Suppressor macrophage treated with lipopolysaccharide for 1 hour (primary cell): ENCODE data around the gene DENND4A.

Source experiments
- DNase-seq, 3 donors: peaks; one replicate each; pipeline ENCODE4 v3.0.0-alpha.2; 2020 to 2022

The DENND4A gene

DNA sequence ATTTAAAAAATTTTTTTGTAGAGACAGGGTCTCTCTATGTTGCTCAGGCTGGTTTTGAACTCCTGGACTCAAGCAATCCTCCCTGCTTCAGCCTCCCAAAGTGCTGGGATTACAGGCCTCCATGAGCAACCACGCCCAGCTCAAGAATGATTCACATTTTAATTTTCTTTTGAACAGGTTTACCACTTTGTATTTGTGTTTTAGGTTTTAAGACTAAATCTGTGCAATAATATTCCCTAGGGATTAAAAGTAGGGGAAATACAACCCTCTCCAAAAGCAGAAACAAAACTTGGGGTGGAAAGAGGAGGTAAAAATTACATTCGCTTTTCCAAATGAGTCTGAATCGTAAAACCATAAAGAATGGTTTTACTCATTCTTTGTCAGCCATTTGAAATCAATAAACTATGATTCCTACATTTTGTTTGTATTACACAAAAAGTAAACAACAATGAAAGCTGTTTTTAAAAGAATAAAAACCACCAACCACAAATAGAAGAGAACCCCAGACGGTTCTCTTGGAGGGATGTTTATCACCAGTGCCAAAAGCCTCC is 132.5 kb downstream of the DENND4A start:
- DNase-seq, result no peak

DNA sequence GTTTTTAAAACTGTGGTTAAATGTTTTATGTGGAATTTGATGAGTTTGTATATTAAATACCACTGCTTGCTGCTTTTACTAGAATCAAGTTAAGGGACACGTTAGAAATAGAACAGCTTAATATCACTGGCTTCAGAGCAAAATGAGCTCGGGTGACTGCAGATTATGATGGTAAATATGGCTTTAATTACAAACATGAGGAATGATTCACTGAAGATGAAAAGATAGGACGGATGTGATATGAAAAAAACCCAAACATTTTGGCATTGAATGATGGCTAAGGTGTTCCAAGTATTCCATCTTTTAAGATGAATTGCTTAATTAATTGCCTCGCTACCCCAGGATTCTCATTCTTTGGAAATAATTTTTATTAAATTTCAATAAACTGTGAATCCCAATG is 136.6 kb downstream of the DENND4A start:
- no peak for DNase-seq

DNA sequence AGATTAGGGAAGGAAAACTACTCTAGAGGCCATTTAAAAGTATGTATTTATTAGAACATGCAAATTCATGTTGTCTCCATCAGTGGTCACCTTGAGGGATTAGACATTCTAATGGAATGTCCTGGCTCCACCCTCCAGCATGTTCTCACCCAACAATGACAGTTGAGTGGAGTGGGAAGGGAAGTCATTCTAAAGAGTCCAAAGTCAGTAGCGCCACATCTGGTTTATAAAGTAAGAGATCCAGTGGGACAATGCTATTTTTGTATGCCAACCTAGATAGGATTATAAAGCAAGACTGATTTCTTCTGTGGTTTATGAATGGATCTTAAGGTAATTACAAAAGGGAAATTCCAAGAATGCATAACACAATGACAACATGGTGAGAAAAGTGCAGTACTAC is 137.1 kb downstream of the DENND4A start:
- no peak for DNase-seq

DNA sequence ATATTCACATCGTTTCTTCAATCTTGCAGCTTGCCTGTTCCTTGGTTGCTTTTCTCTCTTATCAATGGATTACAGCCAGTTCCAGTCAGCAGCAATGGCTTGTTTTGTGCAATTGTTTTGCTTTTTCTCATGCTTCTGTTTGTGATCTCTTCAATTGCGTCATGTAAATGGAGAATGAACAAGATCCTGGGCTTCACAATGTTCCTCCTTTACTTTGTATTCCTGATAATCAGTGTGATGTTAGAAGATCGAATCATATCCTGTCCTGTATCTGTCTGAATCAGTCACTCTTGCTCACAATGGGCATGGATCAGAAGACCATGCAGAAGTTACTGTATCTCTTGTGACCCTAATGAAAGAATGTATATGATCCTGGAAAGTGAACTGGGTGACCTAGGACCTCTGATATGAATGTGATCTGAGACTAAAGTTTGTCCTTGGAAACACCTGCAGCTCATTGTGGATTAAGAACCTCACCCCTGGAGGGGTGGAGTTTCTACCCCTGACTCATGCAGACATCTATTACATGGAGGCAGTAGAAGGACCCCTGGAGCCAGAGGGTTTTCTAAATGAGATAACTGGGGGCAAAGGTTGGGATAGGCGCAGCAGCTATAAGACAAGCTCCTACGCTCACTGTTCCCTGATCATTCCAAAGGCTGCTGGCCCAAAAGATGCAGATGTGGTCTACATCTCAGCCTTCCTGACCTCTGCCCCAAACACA is 138.1 kb downstream of the DENND4A start:
- peak in 2 of 3 donors; percentile 57 to 59 for DNase-seq

DNA sequence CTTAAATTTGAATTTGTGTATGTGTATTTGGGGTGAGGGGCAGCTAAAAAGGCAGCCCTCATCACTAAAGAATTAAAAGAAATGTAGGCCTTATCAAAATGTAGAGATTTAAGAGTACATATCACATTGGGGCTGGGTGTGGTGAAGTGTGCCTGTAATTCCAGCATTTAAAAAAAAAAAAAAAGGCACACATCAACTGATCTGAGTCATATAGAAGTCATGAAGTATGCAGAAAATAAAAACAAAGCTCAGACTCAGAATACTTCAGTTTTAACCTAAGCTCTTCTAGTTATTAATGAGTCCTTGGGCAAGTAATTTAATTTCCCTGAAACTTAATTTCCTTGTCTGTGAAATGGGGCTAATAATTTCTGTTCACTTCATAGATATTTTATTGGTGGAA is 138.8 kb downstream of the DENND4A start:
- no peak for DNase-seq

DNA sequence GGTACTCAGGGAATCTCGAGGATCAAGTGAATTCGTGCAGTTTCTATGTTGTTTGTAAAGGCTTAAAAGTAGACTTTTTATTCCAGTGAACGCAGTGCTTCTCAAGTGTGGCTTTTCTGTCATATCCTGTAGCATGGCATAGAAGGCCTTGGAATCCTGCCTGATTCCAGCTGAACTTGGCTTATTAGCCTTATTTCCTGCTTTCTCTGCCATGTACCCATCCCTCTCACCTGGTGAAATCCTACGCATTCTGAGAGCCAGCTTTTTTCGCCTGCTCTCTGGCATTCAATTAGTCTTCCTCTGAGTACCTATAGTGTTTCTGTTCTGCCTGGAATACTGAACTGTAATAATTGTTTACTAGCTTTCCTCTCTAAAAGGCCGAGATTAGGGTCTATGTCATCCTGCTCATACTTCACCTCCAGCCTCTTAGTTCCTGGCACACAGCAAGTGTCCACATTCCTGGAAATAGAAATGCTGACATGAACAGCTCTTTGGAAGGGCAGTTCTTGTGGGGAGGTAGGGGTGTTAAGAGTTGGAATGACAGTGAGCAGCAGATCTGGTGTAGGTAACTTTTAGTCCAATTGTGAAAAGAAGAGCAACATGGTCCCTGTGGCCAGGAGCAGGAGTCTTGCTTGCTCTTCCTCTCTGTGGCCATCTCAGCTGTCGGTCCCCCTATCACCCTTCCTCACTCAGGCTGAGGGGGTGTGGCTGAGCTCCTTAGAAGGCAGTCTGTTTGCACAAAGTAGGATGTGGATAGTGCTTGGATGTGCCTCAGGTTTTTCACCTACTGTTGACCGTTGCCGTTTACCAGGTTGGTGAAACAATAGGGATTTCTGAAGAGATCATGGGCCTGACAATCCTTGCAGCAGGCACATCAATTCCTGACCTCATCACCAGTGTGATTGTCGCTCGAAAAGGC is 140.0 kb downstream of the DENND4A start:
- no peak for DNase-seq

DNA sequence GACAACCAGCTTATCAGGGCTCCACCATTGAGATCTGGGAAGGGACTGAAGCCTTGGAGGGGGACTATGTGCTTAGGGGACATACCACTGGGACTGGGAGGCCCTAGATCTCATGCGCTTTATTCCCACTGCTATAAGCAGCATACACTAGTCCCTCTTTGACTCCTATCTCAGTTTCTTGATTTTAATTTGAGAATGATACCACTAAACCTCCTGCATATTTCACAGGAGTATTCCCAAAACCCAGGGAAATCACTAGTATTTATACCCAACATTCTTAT is 141.1 kb downstream of the DENND4A start:
- DNase-seq, result no peak

DNA sequence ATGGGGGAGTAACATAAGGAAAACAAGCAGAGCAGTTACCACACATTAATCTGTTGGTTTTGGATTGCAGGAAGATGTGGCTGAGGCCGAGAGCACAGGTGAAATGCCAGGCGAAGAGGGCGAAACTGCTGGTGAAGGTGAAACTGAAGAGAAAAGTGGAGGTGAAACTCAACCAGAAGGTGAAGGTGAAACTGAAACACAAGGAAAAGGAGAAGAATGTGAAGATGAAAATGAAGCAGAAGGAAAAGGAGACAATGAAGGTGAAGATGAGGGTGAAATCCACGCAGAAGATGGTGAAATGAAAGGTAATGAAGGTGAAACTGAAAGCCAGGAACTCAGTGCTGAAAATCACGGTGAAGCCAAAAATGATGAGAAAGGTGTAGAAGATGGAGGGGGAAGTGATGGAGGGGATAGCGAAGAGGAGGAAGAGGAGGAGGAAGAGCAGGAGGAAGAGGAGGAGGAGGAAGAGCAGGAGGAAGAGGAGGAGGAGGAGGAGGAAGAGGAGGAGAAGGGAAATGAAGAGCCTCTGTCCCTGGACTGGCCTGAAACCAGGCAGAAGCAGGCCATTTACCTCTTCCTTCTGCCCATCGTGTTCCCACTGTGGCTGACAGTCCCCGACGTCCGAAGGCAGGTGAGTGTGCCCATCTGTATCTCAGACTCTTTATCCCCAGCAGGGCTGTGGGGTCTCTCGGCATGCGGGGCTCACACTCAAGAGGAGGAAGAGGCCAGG is 141.6 kb downstream of the DENND4A start:
- DNase-seq, result no peak

DNA sequence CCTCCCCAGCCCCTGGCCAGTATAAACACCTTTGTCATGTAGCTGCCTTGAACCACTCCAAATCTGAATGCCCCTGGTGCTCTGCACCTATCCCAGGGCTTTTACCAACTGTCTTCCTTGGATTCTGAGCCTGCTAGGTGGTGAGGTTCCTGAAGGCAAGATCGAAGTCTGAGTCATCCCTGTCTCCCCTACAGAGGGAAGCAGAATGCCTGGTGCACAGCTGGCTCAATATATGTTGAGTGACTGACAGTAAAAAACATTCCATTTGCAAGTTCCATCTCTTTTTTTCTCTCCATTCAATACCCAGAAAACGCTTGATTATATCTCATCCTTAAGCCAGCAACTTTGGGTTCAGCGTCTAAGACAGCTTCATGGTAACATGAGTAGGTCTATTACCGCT is 145.6 kb downstream of the DENND4A start:
- no peak for DNase-seq

DNA sequence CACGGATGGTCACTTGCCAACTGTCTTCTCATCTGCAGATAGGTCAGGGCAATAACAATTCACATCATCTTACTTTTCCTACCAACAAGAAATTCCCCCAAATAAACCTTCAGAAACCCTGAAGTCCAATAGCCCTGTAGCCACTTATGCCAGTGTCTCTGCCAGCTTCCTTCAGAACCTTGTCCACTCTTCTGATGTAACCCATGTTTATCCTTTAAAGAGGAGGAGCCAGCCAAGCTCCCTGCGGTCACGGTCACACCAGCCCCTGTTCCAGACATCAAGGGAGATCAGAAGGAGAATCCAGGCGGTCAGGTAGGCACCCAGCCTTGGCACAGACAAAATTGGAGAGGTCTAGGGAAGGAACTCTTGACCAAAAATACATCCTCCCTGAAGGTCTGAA is 146.7 kb downstream of the DENND4A start:
- no peak for DNase-seq

DNA sequence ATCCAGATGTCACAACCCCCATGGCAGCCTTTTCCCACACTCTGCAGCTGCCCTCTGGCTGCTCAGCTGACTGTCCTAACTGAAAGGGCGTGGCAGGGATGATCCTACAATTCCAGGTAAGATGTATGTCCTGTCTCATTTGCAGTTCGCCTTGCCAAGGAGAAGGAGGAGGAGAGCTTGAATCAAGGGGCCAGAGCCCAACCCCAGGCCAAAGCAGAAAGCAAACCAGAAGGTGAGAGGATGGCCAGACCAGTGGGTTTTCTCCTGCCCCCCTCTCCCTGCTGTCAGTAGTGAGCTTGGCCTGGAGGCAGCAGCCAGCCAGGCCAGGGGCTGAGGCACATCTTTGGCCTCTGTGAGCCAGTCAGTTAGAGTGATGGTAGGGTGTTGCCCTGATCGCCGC is 147.8 kb downstream of the DENND4A start:
- no peak for DNase-seq

DNA sequence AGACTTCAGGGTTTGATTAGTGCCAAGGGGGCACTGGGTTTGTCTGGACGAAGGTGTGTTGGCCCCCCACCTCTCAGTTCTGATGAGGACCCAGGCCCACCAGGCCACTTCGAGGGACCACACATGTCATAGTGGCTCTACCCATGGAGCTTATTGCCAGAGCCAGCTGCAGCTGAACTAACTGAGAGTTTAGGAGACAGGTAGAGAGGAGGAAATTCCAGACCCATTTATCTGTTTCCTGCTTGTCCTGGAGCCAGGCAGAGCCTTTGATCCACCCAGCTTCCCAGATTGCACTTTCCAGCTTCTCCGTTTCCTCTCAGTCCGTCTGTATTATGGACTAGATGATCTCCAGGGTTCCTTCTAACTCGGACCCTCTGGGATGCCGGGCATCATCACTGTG is 149.5 kb downstream of the DENND4A start:
- no peak for DNase-seq

DNA sequence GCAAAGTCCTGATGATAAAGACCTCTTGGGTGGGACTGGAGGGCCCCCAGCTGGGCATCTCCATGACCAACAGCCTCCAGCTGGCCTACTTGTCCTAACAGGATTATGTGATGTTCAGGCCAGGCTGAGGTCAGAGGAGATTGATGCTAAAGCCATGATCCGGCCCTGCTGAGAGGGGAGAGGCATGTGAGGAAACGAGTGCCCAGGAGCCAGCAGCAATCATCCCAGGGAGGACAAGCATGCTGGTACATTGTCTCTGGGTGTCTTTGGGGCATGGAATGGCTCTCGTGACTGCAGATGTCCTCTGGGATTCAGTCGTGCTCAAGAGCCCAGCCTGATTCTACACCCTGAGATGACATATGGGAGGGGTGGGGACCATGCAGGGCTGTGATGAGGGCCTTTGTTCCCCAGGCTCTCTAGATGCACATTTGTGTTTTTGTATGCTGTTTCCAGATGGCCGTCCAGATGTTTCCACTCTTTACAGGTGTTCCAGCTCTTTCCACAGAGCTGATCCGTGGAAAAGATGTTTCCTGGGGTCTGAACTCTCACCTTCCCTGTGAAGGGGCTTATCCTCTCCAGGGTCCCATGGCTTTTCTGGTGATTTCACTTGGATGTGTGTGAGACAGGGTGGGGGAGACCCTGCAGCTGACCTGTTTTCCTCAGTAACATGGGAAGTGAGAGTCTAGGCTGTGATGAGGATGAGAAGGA is 150.2 kb downstream of the DENND4A start:
- DNase-seq, result no peak

DNA sequence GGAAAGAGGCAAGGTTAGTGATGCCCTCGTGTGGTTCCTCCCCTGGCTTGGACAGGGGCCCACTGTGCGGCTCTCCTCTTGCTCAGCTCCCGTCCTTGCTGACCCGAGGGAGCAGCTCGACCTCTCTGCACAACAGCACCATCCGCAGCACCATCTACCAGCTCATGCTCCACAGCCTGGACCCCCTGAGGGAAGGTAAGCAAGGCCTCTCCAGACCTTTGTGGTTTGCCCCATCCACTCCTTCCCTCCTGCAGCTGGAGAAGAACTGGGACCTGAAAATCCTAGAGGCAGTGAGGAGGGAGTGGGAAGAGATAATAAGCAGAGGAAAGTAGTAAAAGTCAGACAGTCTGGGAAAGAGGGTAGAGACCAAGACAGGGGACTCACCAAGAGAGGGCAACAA is 152.6 kb downstream of the DENND4A start:
- DNase-seq, result no peak

DNA sequence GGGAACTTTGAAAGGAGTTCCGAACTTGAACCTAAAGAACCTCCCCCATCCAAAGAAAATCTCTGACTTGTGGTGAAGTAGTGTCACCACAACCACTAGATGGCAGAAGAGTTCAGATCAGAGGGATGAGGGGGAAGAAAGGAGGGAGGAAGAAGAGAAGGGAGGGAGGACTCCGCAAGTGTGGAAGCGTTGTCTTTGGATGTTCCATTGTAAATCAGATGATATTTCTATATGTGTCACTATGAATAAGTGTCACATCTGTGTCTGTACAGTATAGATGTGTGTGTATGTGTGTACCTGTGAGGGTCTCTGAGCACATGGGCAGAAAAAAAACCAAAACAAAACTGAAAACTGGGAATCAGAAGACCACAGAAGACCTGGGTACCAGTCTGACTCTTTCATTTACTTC is 153.4 kb downstream of the DENND4A start:
- peak; percentile 78 to 88 (median 82) for DNase-seq

DNA sequence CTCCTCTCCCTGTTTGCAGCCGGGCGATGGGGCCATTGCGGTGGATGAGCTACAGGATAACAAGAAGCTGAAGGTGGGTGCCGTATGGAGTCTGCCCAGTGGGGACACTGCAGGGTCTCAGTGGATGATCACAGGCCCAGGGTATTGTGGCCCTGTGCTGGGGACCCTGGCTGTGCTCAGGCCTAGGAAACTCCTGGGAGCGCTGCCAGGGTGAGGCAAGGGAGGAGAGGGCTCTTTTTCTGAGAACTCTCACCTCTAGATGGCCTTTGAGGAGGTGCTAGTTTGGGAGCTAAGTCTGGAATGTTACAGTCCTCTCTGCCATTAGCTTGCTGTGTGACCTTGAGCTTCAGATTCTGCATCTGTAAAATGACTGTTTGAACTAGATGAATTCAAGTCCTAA is 154.0 kb downstream of the DENND4A start:
- no peak for DNase-seq

DNA sequence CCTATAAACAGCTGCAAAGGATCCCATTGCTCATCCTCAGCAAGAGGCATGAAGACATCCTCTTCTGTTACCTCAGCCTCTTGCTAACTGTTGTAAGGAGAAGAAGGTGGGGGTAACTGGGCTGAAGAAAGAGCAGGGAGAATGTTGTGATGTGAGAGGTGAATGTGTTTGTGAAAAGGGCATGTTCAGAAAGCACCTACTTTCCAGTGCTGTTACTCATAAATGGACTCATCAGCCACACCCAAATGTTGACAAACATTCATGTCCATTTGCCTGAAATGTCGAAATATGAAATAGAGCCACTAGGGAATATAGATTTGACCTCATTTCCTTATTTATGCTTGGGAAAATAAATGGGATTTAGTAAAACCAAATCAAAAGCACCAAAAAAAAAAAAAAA is 157.7 kb downstream of the DENND4A start:
- DNase-seq, result peak; percentile 58 to 73 (median 63)

DNA sequence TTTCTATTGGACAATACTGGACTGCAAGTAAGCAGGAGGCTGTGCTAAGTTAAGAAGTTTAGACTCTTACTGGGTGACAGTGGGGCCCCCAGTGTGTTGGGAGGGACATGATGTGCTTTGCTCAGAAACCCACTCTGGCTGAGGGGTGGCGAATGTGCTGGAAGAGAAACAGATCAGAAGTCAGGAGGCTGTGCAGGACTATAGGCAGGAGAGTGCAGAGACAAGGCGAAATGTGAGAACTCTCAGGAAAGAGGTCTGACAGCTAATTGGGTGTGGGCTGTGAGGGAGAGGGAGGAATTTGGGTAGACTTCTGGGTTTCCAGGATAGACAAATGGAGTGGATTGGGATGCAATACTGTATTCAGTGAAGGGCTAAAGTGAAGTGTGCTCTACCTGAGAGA is 158.3 kb downstream of the DENND4A start:
- DNase-seq, result no peak

DNA sequence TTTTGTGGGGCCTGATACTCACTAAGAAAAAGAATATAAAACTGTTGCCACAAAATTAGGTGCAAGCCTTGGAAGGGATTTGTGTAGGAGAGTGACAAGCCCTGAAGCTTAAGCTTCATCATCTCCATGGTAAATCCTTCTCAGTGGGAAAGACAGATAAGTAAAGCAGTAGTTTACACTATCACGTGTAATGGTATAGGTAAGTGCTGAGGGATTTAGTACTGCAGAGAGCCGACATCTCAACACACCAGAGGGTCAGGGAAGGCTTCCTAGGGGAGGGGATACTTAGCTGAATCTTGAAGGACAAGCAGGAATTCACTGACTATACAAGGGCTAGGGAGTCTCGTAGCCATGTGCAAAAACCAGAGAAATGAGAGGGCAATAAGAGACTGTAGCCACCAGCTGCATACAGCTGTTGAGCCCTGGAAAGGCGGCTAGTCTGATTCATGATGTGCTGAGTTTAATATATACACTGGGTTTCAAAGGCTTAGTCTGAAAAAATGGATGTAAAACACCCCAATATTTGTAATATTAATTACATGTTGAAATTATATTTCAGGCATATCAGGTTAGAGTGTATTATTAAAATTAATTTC is 159.2 kb downstream of the DENND4A start:
- no peak for DNase-seq

DNA sequence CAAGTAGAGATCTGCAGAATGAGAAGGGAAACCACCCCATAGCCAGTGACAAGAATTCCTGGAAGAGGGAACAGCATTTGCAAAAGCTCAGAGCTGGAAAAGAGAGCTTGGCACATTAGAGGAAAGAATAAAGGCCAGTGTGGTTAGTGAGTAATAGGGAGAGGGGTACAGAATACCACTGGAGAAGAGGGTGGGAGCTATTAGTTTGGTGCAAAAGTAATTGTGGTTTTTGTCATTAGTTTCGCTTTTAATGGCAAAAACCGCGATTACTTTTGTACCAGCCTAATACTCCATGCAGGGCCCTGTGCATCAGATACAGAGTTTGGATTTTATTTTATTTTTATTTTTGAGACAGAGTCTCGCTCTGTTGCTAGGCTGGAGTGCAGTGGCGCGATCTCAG is 160.6 kb downstream of the DENND4A start:
- DNase-seq, result no peak

DNA sequence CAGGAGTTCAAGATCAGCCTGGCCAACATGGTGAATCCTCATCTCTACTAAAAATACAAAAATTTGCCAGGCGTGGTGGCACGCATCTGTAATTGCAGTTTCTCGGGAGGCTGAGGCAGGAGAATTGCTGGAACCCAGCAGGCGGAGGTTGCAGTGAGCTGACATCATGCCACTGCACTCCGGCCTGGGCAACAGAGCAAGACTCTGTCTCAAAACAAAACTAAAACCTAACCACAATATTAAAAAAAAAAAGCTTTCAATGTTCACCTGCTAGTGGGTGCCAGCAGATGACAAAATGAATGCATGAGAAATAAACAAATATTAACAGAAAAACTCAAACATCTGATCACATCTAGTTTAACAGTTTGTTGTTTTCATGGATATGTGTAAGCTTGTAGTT is 161.3 kb downstream of the DENND4A start:
- no peak for DNase-seq

DNA sequence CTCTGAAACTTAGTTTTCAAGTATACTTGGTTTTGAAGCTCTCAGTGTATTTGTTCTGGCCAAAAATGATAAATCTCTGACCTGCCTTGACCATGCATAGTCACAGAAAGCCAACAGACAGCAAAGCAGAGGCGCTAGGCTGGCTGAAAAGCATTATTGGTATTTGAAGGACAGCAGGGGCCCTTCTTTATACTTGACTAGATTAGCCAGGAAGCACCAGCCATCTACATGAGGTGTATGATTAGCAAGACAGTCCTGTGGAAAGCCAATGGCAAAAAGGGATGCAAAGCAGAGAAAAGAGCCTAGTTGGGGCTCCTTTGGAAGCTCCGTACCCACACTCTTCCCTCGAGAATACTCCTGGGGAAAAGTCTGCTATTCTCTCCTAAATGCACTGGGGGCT is 162.5 kb downstream of the DENND4A start:
- DNase-seq, result no peak

DNA sequence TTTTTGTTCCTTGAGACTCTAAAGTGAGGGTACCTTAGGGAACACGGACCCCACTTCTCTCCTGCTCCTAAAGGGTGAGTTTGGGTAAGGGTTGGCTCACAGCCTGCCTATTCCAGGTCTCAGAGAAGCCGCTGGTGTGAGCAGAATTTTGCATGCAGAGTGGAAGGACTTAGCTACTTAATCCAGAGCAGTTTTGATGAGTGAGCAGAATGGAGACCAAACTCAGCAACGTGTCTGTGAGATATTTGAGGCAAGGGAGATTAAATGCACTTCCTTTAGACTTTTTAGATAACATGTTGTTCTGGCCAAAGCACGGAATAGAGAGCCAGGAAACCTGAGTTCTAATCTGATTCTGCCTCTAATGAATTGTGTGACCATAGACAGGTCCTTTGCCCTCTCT is 165.2 kb downstream of the DENND4A start:
- DNase-seq, result no peak
